Spleen (tissue), 11 donors: ENCODE measurements around the gene PDE6C. TPM values are rescaled to one million over a fixed set of nuclear protein-coding genes. Genes with fewer than 3 reads are reported as not detected.

ENCODE experiments used
- DNase-seq: peaks from one replicate; pipeline ENCODE4 v3.0.0-alpha.2; 2020
- H3K27ac ChIP-seq, 8 donors: fragments of 200-600 bp; sonication (generic) in 7 of 8; 1 replicate in 4 of 8; 2 replicates in 4 of 8; pipeline versions ENCODE4 v1.5.0 to v1.8.0; 2016 to 2021; ENCODE audit warnings: inconsistent platforms in 4 of 8, mild to moderate bottlenecking in 4 of 8, moderate library complexity in 1 of 8
- H3K27me3 ChIP-seq, 7 donors: fragments of 200-600 bp; sonication (generic) in 6 of 7; replicated peaks in 1 of 7; 1 replicate in 4 of 7; 2 replicates in 3 of 7; pipeline versions ENCODE4 v1.5.0 to v1.8.0; 2016 to 2021; ENCODE audit warnings: inconsistent platforms in 3 of 7, mild to moderate bottlenecking in 1 of 7
- H3K36me3 ChIP-seq, 6 donors: fragments of 200-600 bp; sonication (generic) in 5 of 6; 1 replicate in 4 of 6; 2 replicates in 2 of 6; pipeline versions ENCODE4 v1.5.0 to v1.8.0; 2016 to 2021; ENCODE audit warnings: inconsistent platforms in 2 of 6
- H3K4me1 ChIP-seq, 6 donors: fragments of 200-600 bp; sonication (generic) in 5 of 6; 1 replicate in 3 of 6; 2 replicates in 3 of 6; pipeline versions ENCODE4 v1.5.0 to v1.8.0; 2016 to 2021; ENCODE audit warnings: inconsistent platforms in 3 of 6
- H3K4me3 ChIP-seq, 8 donors: fragments of 200-600 bp; sonication (generic) in 7 of 8; 1 replicate in 4 of 8; 2 replicates in 4 of 8; pipeline versions ENCODE4 v1.5.0 to v1.8.0; 2016 to 2021; ENCODE audit warnings: inconsistent platforms in 4 of 8, mild to moderate bottlenecking in 4 of 8, moderate library complexity in 2 of 8
- H3K9me3 ChIP-seq, 8 donors: fragments of 200-600 bp; sonication (generic) in 7 of 8; 1 replicate in 4 of 8; 2 replicates in 4 of 8; pipeline versions ENCODE4 v1.5.0 to v1.8.0; 2016 to 2021; ENCODE audit warnings: inconsistent platforms in 4 of 8
- CTCF ChIP-seq, 11 experiments: fragments of 200-600 bp in 7 of 11; fragments of 450-650 bp in 4 of 11; sonication (generic) in 4 of 11; IDR thresholded peaks in 8 of 11; conservative IDR thresholded peaks in 3 of 11; 1 replicate in 7 of 11; 2 replicates in 4 of 11; pipeline versions ENCODE4 v1.4.0 to v1.8.0; 2016 to 2021; ENCODE audit warnings: antibody characterized with exemption in 11 of 11, inconsistent platforms in 4 of 11, mild to moderate bottlenecking in 1 of 11
- POLR2A ChIP-seq, 3 donors: fragments of 450-650 bp; IDR thresholded peaks; one replicate each; pipeline ENCODE4 v1.5.1; 2017; ENCODE audit warnings: antibody characterized with exemption in 3 of 3, mild to moderate bottlenecking in 1 of 3
- POLR2AphosphoS5 ChIP-seq, 3 donors: sonication (generic); formaldehyde crosslinking; IDR thresholded peaks; one replicate each; pipeline ENCODE4 v1.5.1; 2017; ENCODE audit warnings: antibody characterized with exemption in 3 of 3
- WGBS, 5 donors: extraction: QIAGEN DNeasy Blood & Tissue Kit in 3 of 5; methylation state at CpG; one replicate each; pipeline versions ENCODE4 v1.1.5 to v1.1.7; 2013 to 2018; 5-methylcytosine and 5-hydroxymethylcytosine counted together
- intact Hi-C: fragments of 100-400 bp; cut with DNase I; formaldehyde crosslinking; loops from one replicate; pipeline ENCODE4 v1.15.0; 2023; ENCODE audit warnings: low total_unique reads
- polyA plus RNA-seq, 3 donors: library from polyadenylated mRNA; stranded (reverse); fragments of 200-250 nt; gene quantifications; one replicate each; pipeline ENCODE4 v1.2.1, GENCODE V29; 2013
- total RNA-seq, 7 donors: library from RNA; depleted of rRNA in 3 of 7; stranded (reverse); fragments of >200 nt in 3 of 7; fragmentation: NEBNext Ultra II Directional in 4 of 7; extraction: Animal tissue kit (Norgen Biotek cat#: 25700) in 4 of 7; gene quantifications; one replicate each; pipeline versions ENCODE4 v1.1.0 to v1.2.1, GENCODE V29; 2016 to 2021
- donor health status: healthy with polysubstance abuse.
- donor health status: DM: no; HTN: no; CAD: no; lungs with moderate emphysema.
- donor health status: DM: no; HTN: no; CAD: no.
- donor health status: Bipolar disorder and iron deficiency.
- donor health status: healthy.
- donor health status: DM: no; HTN: no; CAD: no.
- donor health status: DM: yes; HTN: yes; CAD: no.

The PDE6C gene
- total and polyA plus RNA-seq, 10 donors = not detected

GRCh38 chr10:93573924-93574323 is 38.4 kb upstream of the PDE6C start:
- H3K9me3 ChIP-seq = no peaks in the 10 kb centered on the region
- 42 to 60% (median 47%) methylated on average over 3 of the region's 3 CpGs for WGBS, 5 donors
- H3K4me1 ChIP-seq = peaks cover 0 to 19% (median 12%) of the 10 kb centered on the region in 6 donors
- peaks cover 0 to 51% (median 10%) of the 10 kb centered on the region in 7 donors for H3K27me3 ChIP-seq
- TF ChIP-seq POLR2AphosphoS5 (IDR thresholded peaks at IDR 0.05) = no peak
- no peak for TF ChIP-seq POLR2A (IDR thresholded peaks at IDR 0.05)
- TF ChIP-seq CTCF (IDR thresholded peaks at IDR 0.05 in 8 of 11, conservative IDR thresholded peaks at IDR 0.05 in 3 of 11) = no peak
- H3K27ac ChIP-seq = no peak overlapping the region
- no peak overlapping the region for H3K4me3 ChIP-seq
- H3K36me3 ChIP-seq = no peaks in the 10 kb centered on the region
- intact Hi-C loops = no loop called here
- DNase-seq = no peak

DNA sequence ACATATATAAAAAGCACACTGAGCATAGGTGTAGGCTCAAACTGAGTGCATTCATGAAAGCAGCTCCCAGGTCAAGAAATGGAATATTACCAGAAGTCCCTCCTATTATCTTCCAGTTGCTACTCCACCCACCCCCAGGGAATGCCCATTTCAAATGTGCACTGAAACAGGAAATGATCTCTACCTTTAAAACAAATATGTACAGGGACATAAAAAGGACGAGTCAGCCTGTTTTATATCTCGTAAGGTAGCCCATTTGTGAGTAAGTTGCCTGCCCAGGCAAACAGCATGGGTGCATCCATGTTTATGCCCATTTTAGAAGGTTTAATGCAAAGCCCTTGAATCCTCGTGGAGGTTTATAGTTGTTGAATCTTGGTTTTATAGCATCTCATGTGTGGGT is 35.4 kb upstream of the PDE6C start:
- Histone ChIP-seq H3K36me3 (no peaks in the 10 kb centered on the region), H3K4me3 (no peak overlapping the region), H3K27me3 (peaks cover 0 to 45% (median 6%) of the 10 kb centered on the region in 7 donors), H3K27ac (no peak overlapping the region), H3K4me1 (peaks cover 0 to 18% (median 12%) of the 10 kb centered on the region in 6 donors), H3K9me3 (peaks cover 0 to 14% (median 7%) of the 10 kb centered on the region in 8 donors)
- intact Hi-C loops = no loop called here
- DNase-seq = no peak
- 62 to 92% (median 75%) methylated on average over 3 of the region's 3 CpGs for WGBS, 5 donors
- TF ChIP-seq CTCF (IDR thresholded peaks at IDR 0.05 in 8 of 11, conservative IDR thresholded peaks at IDR 0.05 in 3 of 11) = no peak
- no peak for TF ChIP-seq POLR2AphosphoS5 (IDR thresholded peaks at IDR 0.05)
- no peak for TF ChIP-seq POLR2A (IDR thresholded peaks at IDR 0.05)

- Histone ChIP-seq H3K27ac (no peak overlapping the region), H3K27me3 (peaks cover 0 to 40% (median 0%) of the 10 kb centered on the region in 7 donors)
- 84 to 94% (median 85%) methylated on average over 3 of the region's 3 CpGs for WGBS, 5 donors
These were observed 34.8 kb upstream of the PDE6C start for GRCh38 chr10:93577565-93577964.

DNA sequence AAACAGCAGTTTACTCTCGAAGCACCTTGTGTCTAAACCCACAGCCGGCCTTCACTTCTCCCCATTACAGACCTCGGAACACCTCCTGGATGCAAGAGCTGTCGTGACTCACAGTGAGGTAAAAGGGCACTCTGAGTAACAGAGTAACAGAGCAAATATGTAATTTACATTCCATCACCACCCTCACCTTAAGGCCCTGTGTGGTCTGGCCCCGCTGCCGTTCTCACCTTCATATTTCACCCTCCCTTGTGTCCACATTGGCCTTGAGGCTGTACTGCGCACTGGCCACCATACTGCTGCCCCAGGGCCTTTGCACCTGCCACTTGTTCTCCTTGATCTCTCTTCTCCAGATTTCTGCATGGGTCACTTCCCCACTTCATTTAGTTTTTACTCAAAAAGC is 33.2 kb upstream of the PDE6C start:
- WGBS, 5 donors = 82 to 95% (median 89%) methylated on average over 7 of the region's 7 CpGs
- Histone ChIP-seq H3K4me3 (no peak overlapping the region), H3K27ac (no peak overlapping the region), H3K27me3 (peaks cover 0 to 35% (median 0%) of the 10 kb centered on the region in 7 donors), H3K9me3 (peaks cover 0 to 14% (median 7%) of the 10 kb centered on the region in 8 donors), H3K4me1 (peaks cover 0 to under 1% (median 0%) of the 10 kb centered on the region in 6 donors), H3K36me3 (no peaks in the 10 kb centered on the region)
- DNase-seq = no peak
- intact Hi-C loops = no loop called here
- no peak for TF ChIP-seq POLR2A (IDR thresholded peaks at IDR 0.05)
- no peak for TF ChIP-seq POLR2AphosphoS5 (IDR thresholded peaks at IDR 0.05)

More at GRCh38 chr10:93577565-93577964, 34.8 kb upstream of the PDE6C start:
- peaks cover 0 to 14% (median 11%) of the 10 kb centered on the region in 6 donors for H3K4me1 ChIP-seq
- no peak overlapping the region for H3K4me3 ChIP-seq
- TF ChIP-seq CTCF (IDR thresholded peaks at IDR 0.05 in 8 of 11, conservative IDR thresholded peaks at IDR 0.05 in 3 of 11) = no peak
- TF ChIP-seq POLR2A (IDR thresholded peaks at IDR 0.05) = no peak
- TF ChIP-seq POLR2AphosphoS5 (IDR thresholded peaks at IDR 0.05) = no peak
- peaks cover 0 to 14% (median 7%) of the 10 kb centered on the region in 8 donors for H3K9me3 ChIP-seq
- DNase-seq = no peak
- H3K36me3 ChIP-seq = no peaks in the 10 kb centered on the region
- intact Hi-C loops = no loop called here
